ENCODE results near the gene SEC61B. TPM values are rescaled to one million over a fixed set of nuclear protein-coding genes. Genes with fewer than 3 reads are reported as not detected.

The SEC61B gene
- total and polyA plus RNA-seq, 10 of the 15 experiments (the other 5 are each of a cell fraction or from before 2014, with no cell fraction given) = 108 to 747 (median 301) TPM

DNA sequence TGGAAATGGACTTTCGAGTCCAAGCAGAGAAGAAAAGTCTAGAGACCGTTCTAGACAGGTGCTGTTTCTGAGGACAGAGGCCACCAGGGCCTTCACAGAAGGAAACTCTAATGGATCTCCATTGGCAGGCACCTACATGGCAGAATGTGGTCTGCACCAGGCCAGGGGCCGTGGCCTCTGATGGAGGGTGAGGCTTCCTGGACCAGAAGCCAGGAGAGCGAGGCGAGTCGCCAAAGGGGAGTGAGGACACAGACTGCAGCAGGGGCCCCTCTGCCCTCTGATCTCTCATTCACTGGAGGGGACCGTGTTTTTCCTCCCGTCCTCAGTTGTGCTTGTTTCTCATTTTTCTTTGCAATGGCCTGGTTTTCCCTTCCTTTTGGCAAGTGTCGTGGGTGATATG, 41.4 kb upstream of the SEC61B start:
- WGBS (ENCODE audit: insufficient coverage, insufficient replicate concordance, low lambda C conversion rate, missing lambda C conversion rate) = 77% methylated on average over 9 of the region's 9 CpGs
- no TSS peak for BruUV-seq (replicated peaks)
- no peaks in the 10 kb centered on the region for H3K27me3 ChIP-seq (replicated peaks in 1 of 2; ENCODE audit: control insufficient read depth in 2 of 2, insufficient read depth in 2 of 2, low read length in 1 of 2)
- H2AFZ ChIP-seq (ENCODE audit: control insufficient read depth, low read depth, low read length) = no peak overlapping the region
- no peaks in the 10 kb centered on the region for H3K9me3 ChIP-seq (replicated peaks; ENCODE audit: control insufficient read depth, insufficient read depth, low read length)
- peaks cover 60% of the 10 kb centered on the region for H3K4me1 ChIP-seq (ENCODE audit: control insufficient read depth, insufficient read depth, low read length)
- no peaks in the 10 kb centered on the region for H3K79me2 ChIP-seq (ENCODE audit: control insufficient read depth, insufficient read depth, low read length)
- DNase-seq (ENCODE audit: low read depth, low spot score) = no peak
- CTCF ChIA-PET = interaction anchor here (9.2 to 9.3 kb wide), 2 partner anchors 15 to 16 kb away, joined by 96 to 131 read pairs; no protein-coding TSS in a partner anchor
- H3K36me3 ChIP-seq (ENCODE audit: control insufficient read depth in 2 of 2, insufficient read depth in 2 of 2, low read length in 1 of 2) = no peaks in the 10 kb centered on the region
- no peak overlapping the region for H3K4me3 ChIP-seq
- SMC1A ChIA-PET (ENCODE audit: uncharacterized antibody, unreplicated experiment) = interaction anchor here (1.3 to 12.4 kb wide), 4 partner anchors 8 to 74 kb away, joined by 3 to 189 read pairs (median 106); partner anchors contain the start of genes ALG2 and SEC61B
- TF ChIP-seq POU2F2 (IDR thresholded peaks at IDR 0.05; ENCODE audit: borderline replicate concordance, low read depth, low read length) = no peak
- RAD21 ChIA-PET (ENCODE audit: unreplicated experiment) = interaction anchor here (3.3 to 13.6 kb wide), 3 partner anchors 7 to 16 kb away, joined by 18 to 147 read pairs (median 58); no protein-coding TSS in a partner anchor
- H3K9ac ChIP-seq (ENCODE audit: control insufficient read depth, insufficient read depth, low read length) = no peak overlapping the region
- FAIRE-seq = no peak
- ATAC-seq = no peak
- in situ Hi-C loops (cut with MboI) (loop anchor here (5.0 to 10.0 kb wide), 5 partner anchors 48 to 1144 kb away; no protein-coding TSS in a partner anchor), intact Hi-C loops (cut with micrococcal nuclease; ENCODE audit: unreplicated experiment) (loop anchor here (5.0 to 10.0 kb wide), 9 partner anchors 57 to 1254 kb away; partner anchors contain the start of genes ERP44 and INVS)
- H3K27ac ChIP-seq (ENCODE audit: control insufficient read depth, insufficient read depth) = peak overlapping the region; percentile 84
- POLR2A ChIA-PET = interaction anchor here (2.2 kb wide), 1 partner anchor 13 kb away, joined by 9 read pairs; no protein-coding TSS in a partner anchor
- H3K4me2 ChIP-seq (ENCODE audit: control insufficient read depth, insufficient read depth) = peak overlapping the region; percentile 21; the same call in 1 of the 2 replicates
- no peaks in the 10 kb centered on the region for H4K20me1 ChIP-seq (ENCODE audit: control insufficient read depth, insufficient read depth)

DNA sequence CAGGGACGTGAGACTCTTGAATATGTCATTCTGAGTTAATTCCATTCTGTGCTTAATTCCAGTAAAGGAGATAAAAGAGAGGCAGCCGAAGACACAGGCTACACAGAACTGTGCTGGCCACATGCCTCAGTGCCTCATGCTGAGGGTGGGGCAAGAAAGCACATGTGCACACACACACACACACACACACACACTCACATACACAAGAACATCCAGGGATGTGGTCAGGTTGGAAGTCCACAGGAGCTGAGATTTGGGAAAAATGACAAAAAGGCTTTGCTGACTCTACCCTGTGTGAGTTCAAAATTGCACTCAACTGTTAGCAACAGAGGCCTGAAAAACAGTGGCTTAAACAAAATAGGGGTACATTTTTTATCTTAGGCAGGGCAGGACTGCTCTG, 40.9 kb upstream of the SEC61B start:
- TF ChIP-seq, protein P1, sequence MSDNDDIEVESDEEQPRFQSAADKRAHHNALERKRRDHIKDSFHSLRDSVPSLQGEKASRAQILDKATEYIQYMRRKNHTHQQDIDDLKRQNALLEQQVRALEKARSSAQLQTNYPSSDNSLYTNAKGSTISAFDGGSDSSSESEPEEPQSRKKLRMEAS (IDR thresholded peaks at IDR 0.05; ENCODE audit: low read depth, low read length) = peak; percentile 63; the same call in 1 of the 2 replicates
- TF ChIP-seq POU2F2 (IDR thresholded peaks at IDR 0.05; ENCODE audit: borderline replicate concordance, low read depth, low read length) (no peak), TAF1 (IDR thresholded peaks at IDR 0.05; ENCODE audit: borderline replicate concordance, low read depth, low read length) (no peak), SP1 (IDR thresholded peaks at IDR 0.05; ENCODE audit: low read depth, low read length) (no peak), SREBF1 (IDR thresholded peaks at IDR 0.05; ENCODE audit: low read length) (no peak), ZNF207 (IDR thresholded peaks at IDR 0.05; ENCODE audit: borderline replicate concordance) (no peak), FOS (IDR thresholded peaks at IDR 0.05; ENCODE audit: borderline replicate concordance, extremely low read depth, insufficient read length) (no peak)
- 58% methylated on average over 2 of the region's 2 CpGs for WGBS (ENCODE audit: insufficient coverage, insufficient replicate concordance, low lambda C conversion rate, missing lambda C conversion rate)
- in situ Hi-C loops (cut with MboI) (loop anchor here (5.0 to 10.0 kb wide), 5 partner anchors 49 to 1144 kb away; no protein-coding TSS in a partner anchor), intact Hi-C loops (cut with micrococcal nuclease; ENCODE audit: unreplicated experiment) (loop anchor here (5.0 to 10.0 kb wide), 9 partner anchors 56 to 1254 kb away; partner anchors contain the start of genes ERP44 and INVS)
- ATAC-seq (peak; percentile 0; the same call in 1 of the 3 replicates), DNase-seq (ENCODE audit: low read depth, low spot score) (no peak), FAIRE-seq (no peak)
- Histone ChIP-seq H3K27ac (ENCODE audit: control insufficient read depth, insufficient read depth) (peak overlapping the region; percentile 84), H3K27me3 (replicated peaks in 1 of 2; ENCODE audit: control insufficient read depth in 2 of 2, insufficient read depth in 2 of 2, low read length in 1 of 2) (no peaks in the 10 kb centered on the region), H4K20me1 (ENCODE audit: control insufficient read depth, insufficient read depth) (no peaks in the 10 kb centered on the region), H3K4me3 (no peak overlapping the region), H3K36me3 (ENCODE audit: control insufficient read depth in 2 of 2, insufficient read depth in 2 of 2, low read length in 1 of 2) (no peaks in the 10 kb centered on the region), H3K4me2 (ENCODE audit: control insufficient read depth, insufficient read depth) (peak overlapping the region; percentile 0), H2AFZ (ENCODE audit: control insufficient read depth, low read depth, low read length) (peak overlapping the region; percentile 1), H3K9me3 (replicated peaks; ENCODE audit: control insufficient read depth, insufficient read depth, low read length) (no peaks in the 10 kb centered on the region), H3K4me1 (ENCODE audit: control insufficient read depth, insufficient read depth, low read length) (peaks cover 60% of the 10 kb centered on the region), H3K79me2 (ENCODE audit: control insufficient read depth, insufficient read depth, low read length) (no peaks in the 10 kb centered on the region), H3K9ac (ENCODE audit: control insufficient read depth, insufficient read depth, low read length) (peak overlapping the region; percentile 41; the same call in 1 of the 2 replicates)
- POLR2A ChIA-PET = interaction anchor here (1.3 to 2.4 kb wide), 7 partner anchors 10 to 85 kb away, joined by 3 to 11 read pairs (median 8); partner anchors contain the start of genes ALG2 and SEC61B
- CTCF ChIA-PET = interaction anchor here (0.9 to 9.3 kb wide), 11 partner anchors 8 to 639 kb away, joined by 3 to 131 read pairs (median 6); no protein-coding TSS in a partner anchor
- SMC1A ChIA-PET (ENCODE audit: uncharacterized antibody, unreplicated experiment) = interaction anchor here (0.8 to 12.4 kb wide), 9 partner anchors 9 to 828 kb away, joined by 3 to 189 read pairs (median 16); partner anchors contain the start of genes ALG2 and SEC61B
- BruUV-seq (replicated peaks) = TSS peak; percentile 64
- RAD21 ChIA-PET (ENCODE audit: unreplicated experiment) = interaction anchor here (1.1 to 13.6 kb wide), 11 partner anchors 8 to 1037 kb away, joined by 3 to 147 read pairs (median 6); partner anchors contain the start of genes ALG2 and SEC61B

Data from GM12878 (cell line).